A673 (cell line): ENCODE results near the gene C21orf91. TPM values are rescaled to one million over a fixed set of nuclear protein-coding genes. Genes with fewer than 3 reads are reported as not detected.

Experiments
- BruUV-seq: library from RNA; stranded (reverse); fragments of 400-500 nt; replicated peaks from 2 replicates; lab custom pipeline; 2021; lab: Mats Ljungman, UMichigan
- CTCF ChIA-PET: fragments of 300-600 bp; sonication (Branson Sonifier 250); formaldehyde crosslinking; loops from one replicate; lab custom pipeline; 2022; ENCODE audit warnings: antibody characterized with exemption; lab: Charles Lee
- POLR2A ChIA-PET: fragments of 300-600 bp; sonication (Branson Sonifier 250); formaldehyde crosslinking; loops from one replicate; lab custom pipeline; 2022; ENCODE audit warnings: antibody characterized with exemption; ENCODE audit not compliant: low non-redundant PET; lab: Charles Lee
- DNase-seq: peaks from one replicate; pipeline ENCODE4 v3.0.0-alpha.2; 2015; ENCODE audit warnings: low spot score
- H3K27ac ChIP-seq: fragments of 200-600 bp; sonication (generic); 2 replicates; pipeline ENCODE4 v1.5.1; 2016; ENCODE audit warnings: mixed run types, low read depth, mild to moderate bottlenecking, mixed read lengths, antibody characterized with exemption, low read length; ENCODE audit not compliant: poor library complexity, severe bottlenecking
- H3K27me3 ChIP-seq: fragments of 200-600 bp; sonication (generic); replicated peaks from 2 replicates; pipeline ENCODE4 v1.6.1; 2017; ENCODE audit warnings: mixed run types, low read depth, mild to moderate bottlenecking, mixed read lengths, antibody characterized with exemption, low read length; ENCODE audit not compliant: insufficient read depth, poor library complexity
- H3K36me3 ChIP-seq: fragments of 200-600 bp; sonication (generic); 2 replicates; pipeline ENCODE4 v1.6.1; 2016; ENCODE audit warnings: mixed run types, mild to moderate bottlenecking, mixed read lengths, antibody characterized with exemption, low read length; ENCODE audit not compliant: insufficient read depth, poor library complexity, severe bottlenecking
- H3K4me1 ChIP-seq: fragments of 200-600 bp; sonication (generic); 2 replicates; pipeline ENCODE4 v1.6.1; 2017; ENCODE audit warnings: mixed run types, mild to moderate bottlenecking, mixed read lengths, antibody characterized with exemption, low read length; ENCODE audit not compliant: insufficient read depth, poor library complexity, severe bottlenecking
- H3K4me3 ChIP-seq: fragments of 200-600 bp; sonication (generic); 2 replicates; pipeline ENCODE4 v1.5.1; 2016; ENCODE audit warnings: low read depth, mixed run types, mild to moderate bottlenecking, mixed read lengths, low read length; ENCODE audit not compliant: poor library complexity, severe bottlenecking
- H3K9me3 ChIP-seq: fragments of 200-600 bp; sonication (generic); 2 replicates; pipeline ENCODE4 v1.6.1; 2016; ENCODE audit warnings: mixed run types, low read depth, mild to moderate bottlenecking, mixed read lengths, antibody characterized with exemption, low read length; ENCODE audit not compliant: poor library complexity, severe bottlenecking
- EZH2 ChIP-seq: fragments of 200-600 bp; sonication (generic); IDR thresholded peaks from 2 replicates; pipeline ENCODE4 v1.6.1; 2017; ENCODE audit warnings: borderline replicate concordance, low read depth, mild to moderate bottlenecking, mixed read lengths, antibody characterized with exemption, low read length; ENCODE audit not compliant: poor library complexity, severe bottlenecking
- intact Hi-C: fragments of 100-400 bp; cut with micrococcal nuclease; formaldehyde crosslinking; loops from one replicate; pipeline ENCODE4 v1.10.0; 2022; ENCODE audit not compliant: unreplicated experiment
- total RNA-seq: library from RNA; stranded (reverse); gene quantifications from 2 replicates; pipeline ENCODE4 v1.2.3, GENCODE V29; 2021
- TF ChIP-seq, protein P1 (sequence below): fragments of 300-800, 200-600 bp; sonication (generic); conservative IDR thresholded peaks from 2 replicates; pipeline ENCODE4 v1.5.1; 2017; ENCODE audit warnings: low read depth, mild to moderate bottlenecking, antibody characterized with exemption, low read length, moderate library complexity, mixed read lengths

Gene C21orf91
- total RNA-seq, 1 experiment from 2014 or later, result 23.5 TPM

DNA sequence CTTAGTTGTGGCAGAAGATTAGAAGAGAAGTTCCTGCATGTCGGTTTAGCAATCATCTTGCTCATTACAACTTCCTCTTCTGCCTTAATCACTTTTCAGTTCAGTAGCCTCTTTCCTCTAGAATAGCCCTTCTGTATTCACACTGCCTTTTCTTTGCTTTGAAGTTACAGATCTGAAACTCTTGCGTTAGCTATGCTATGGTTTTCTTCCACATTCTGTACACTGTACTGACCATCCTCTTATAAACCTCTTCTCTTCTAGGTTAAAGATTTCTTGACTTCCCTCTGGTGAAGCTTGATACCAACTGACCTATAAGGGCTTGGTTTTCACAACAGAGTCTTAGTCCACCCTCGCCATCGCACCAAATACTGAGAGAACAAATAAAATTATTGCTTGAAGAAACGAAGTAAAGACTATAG, 35.0 kb downstream of the C21orf91 start:
- CTCF ChIA-PET, result interaction anchor here (0.5 kb wide), 1 partner anchor 16 kb away, joined by 4 read pairs; no protein-coding TSS in a partner anchor

GRCh38 chr21:17783481-17784179, 35.5 kb downstream of the C21orf91 start:
- no peaks in the 10 kb centered on the region for H3K9me3 ChIP-seq
- TF ChIP-seq, protein P1, sequence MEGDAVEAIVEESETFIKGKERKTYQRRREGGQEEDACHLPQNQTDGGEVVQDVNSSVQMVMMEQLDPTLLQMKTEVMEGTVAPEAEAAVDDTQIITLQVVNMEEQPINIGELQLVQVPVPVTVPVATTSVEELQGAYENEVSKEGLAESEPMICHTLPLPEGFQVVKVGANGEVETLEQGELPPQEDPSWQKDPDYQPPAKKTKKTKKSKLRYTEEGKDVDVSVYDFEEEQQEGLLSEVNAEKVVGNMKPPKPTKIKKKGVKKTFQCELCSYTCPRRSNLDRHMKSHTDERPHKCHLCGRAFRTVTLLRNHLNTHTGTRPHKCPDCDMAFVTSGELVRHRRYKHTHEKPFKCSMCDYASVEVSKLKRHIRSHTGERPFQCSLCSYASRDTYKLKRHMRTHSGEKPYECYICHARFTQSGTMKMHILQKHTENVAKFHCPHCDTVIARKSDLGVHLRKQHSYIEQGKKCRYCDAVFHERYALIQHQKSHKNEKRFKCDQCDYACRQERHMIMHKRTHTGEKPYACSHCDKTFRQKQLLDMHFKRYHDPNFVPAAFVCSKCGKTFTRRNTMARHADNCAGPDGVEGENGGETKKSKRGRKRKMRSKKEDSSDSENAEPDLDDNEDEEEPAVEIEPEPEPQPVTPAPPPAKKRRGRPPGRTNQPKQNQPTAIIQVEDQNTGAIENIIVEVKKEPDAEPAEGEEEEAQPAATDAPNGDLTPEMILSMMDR, result no peak
- no peak for TF ChIP-seq EZH2
- no peak overlapping the region for H3K27ac ChIP-seq
- H3K36me3 ChIP-seq, result peaks cover 5% of the 10 kb centered on the region
- no peak overlapping the region for H3K4me3 ChIP-seq
- intact Hi-C loops, result no loop called here
- ChIA-PET POLR2A (no interaction called here), CTCF (interaction anchor here (0.5 kb wide), 1 partner anchor 16 kb away, joined by 4 read pairs; no protein-coding TSS in a partner anchor)
- DNase-seq, result no peak
- no peaks in the 10 kb centered on the region for H3K4me1 ChIP-seq
- no peaks in the 10 kb centered on the region for H3K27me3 ChIP-seq
- no TSS peak for BruUV-seq

More for the DNA sequence above, 35.0 kb downstream of the C21orf91 start:
- POLR2A ChIA-PET, result no interaction called here
- peaks cover 5% of the 10 kb centered on the region for H3K36me3 ChIP-seq
- intact Hi-C loops, result no loop called here
- TF ChIP-seq, protein P1, result no peak
- no peak for TF ChIP-seq EZH2
- BruUV-seq, result no TSS peak
- H3K4me3 ChIP-seq, result no peak overlapping the region
- H3K27me3 ChIP-seq, result no peaks in the 10 kb centered on the region
- H3K9me3 ChIP-seq, result no peaks in the 10 kb centered on the region
- no peak for DNase-seq
- no peaks in the 10 kb centered on the region for H3K4me1 ChIP-seq
- H3K27ac ChIP-seq, result no peak overlapping the region

DNA sequence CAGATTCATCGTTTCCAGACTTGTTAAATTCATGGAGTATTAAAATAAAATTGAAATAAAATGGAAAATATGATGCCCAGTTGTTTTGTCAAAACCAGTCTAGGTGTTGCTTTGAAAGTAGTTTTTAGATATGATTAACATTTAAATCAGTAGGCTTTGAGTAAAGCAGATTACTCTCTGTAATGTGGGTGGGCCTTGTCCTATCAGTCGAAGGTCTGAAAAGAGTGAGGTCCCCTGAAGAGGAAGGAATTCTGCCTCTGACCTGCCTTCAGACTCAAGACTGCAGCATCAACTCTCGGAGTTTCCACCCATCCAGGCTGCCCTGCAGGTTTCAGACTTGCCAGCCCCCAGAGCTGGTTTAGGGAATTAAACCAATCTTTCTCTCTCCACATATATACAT, 36.2 kb downstream of the C21orf91 start:
- no peaks in the 10 kb centered on the region for H3K4me1 ChIP-seq
- TF ChIP-seq, protein P1, result no peak
- TF ChIP-seq EZH2, result no peak
- CTCF ChIA-PET, result no interaction called here
- H3K4me3 ChIP-seq, result no peak overlapping the region
- BruUV-seq, result no TSS peak
- H3K9me3 ChIP-seq, result no peaks in the 10 kb centered on the region
- no peaks in the 10 kb centered on the region for H3K27me3 ChIP-seq
- H3K27ac ChIP-seq, result no peak overlapping the region
- no peak for DNase-seq
- intact Hi-C loops, result no loop called here
- POLR2A ChIA-PET, result no interaction called here
- H3K36me3 ChIP-seq, result peaks cover 5% of the 10 kb centered on the region
